Measurements from ENCODE around the gene NKG7.

NKG7 gene

GRCh38 chr19:51339313-51339686 lies 33.2 kb downstream of the NKG7 start:
- DNase-seq (ENCODE audit: insufficient read length, low spot score) = no peak
- FAIRE-seq = no peak
- TF ChIP-seq, protein P1, sequence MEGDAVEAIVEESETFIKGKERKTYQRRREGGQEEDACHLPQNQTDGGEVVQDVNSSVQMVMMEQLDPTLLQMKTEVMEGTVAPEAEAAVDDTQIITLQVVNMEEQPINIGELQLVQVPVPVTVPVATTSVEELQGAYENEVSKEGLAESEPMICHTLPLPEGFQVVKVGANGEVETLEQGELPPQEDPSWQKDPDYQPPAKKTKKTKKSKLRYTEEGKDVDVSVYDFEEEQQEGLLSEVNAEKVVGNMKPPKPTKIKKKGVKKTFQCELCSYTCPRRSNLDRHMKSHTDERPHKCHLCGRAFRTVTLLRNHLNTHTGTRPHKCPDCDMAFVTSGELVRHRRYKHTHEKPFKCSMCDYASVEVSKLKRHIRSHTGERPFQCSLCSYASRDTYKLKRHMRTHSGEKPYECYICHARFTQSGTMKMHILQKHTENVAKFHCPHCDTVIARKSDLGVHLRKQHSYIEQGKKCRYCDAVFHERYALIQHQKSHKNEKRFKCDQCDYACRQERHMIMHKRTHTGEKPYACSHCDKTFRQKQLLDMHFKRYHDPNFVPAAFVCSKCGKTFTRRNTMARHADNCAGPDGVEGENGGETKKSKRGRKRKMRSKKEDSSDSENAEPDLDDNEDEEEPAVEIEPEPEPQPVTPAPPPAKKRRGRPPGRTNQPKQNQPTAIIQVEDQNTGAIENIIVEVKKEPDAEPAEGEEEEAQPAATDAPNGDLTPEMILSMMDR (IDR thresholded peaks at IDR 0.05; ENCODE audit: insufficient read depth, missing control alignments) = no peak

- peak; percentile 90 for DNase-seq (ENCODE audit: insufficient read length, low spot score)
- TF ChIP-seq, protein P1 (IDR thresholded peaks at IDR 0.05; ENCODE audit: insufficient read depth, missing control alignments) = peak; percentile 66
- no peak for FAIRE-seq
Observed at GRCh38 chr19:51338563-51339312, 33.7 kb downstream of the NKG7 start.

- TF ChIP-seq, protein P1 (IDR thresholded peaks at IDR 0.05; ENCODE audit: insufficient read depth, missing control alignments) = no peak
- DNase-seq (ENCODE audit: insufficient read length, low spot score) (no peak), FAIRE-seq (no peak)
Observed at GRCh38 chr19:51337861-51338562, 34.4 kb downstream of the NKG7 start.

GRCh38 chr19:51337141-51337860 lies 35.2 kb downstream of the NKG7 start:
- FAIRE-seq (no peak), DNase-seq (ENCODE audit: insufficient read length, low spot score) (no peak)
- TF ChIP-seq, protein P1 (IDR thresholded peaks at IDR 0.05; ENCODE audit: insufficient read depth, missing control alignments) = no peak

- FAIRE-seq (no peak), DNase-seq (ENCODE audit: insufficient read length, low spot score) (no peak)
- TF ChIP-seq, protein P1 (IDR thresholded peaks at IDR 0.05; ENCODE audit: insufficient read depth, missing control alignments) = no peak
Observed at GRCh38 chr19:51333836-51334460, 38.5 kb downstream of the NKG7 start.

DNA sequence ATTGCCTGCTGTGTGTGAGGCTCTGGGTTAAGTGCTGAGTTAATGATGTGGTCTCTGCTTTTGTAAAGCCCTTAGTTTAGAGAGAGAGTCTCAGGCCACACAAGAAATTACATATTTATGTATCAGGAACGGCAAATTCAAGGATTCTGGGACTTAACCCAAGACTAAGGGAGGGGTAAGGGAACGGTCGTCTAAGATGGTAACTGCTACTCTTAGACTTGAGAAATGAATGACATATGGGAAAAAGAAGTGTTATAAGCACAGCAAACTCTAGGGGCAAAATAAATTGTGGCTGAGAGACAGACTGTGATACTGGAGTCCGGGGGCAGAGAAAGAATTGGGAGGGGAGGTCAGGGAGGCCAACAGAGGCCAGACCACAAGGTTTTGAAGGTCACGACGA lies 40.7 kb downstream of the NKG7 start:
- TF ChIP-seq, protein P1 (IDR thresholded peaks at IDR 0.05; ENCODE audit: insufficient read depth, missing control alignments) = no peak
- FAIRE-seq (no peak), DNase-seq (ENCODE audit: insufficient read length, low spot score) (no peak)

Data from D721Med (cell line).